Breast epithelium (tissue), 4 donors: Measurements from ENCODE around the gene UBE2K. TPM values are rescaled to one million over a fixed set of nuclear protein-coding genes. Genes with fewer than 3 reads are reported as not detected.
"Not testable (repeated sequence)": the region's sequence is repeated elsewhere in the genome, so short reads cannot be mapped to it uniquely, and the experiment has no call there.

Experiments used
- DNase-seq, 2 donors: peaks; one replicate each; pipeline ENCODE4 v3.0.0-alpha.2; 2019; ENCODE audit warnings: low spot score in 2 of 2
- H3K27ac ChIP-seq, 2 donors: fragments of 200-600 bp; sonication (generic) in 1 of 2; one replicate each; pipeline ENCODE4 v1.5.1; 2016 to 2019; ENCODE audit warnings: mild to moderate bottlenecking in 1 of 2
- H3K27me3 ChIP-seq, 2 donors: fragments of 200-600 bp; sonication (generic) in 1 of 2; one replicate each; pipeline versions ENCODE4 v1.5.1 to v1.6.0; 2017 to 2019; ENCODE audit warnings: control low read depth in 1 of 2, mild to moderate bottlenecking in 1 of 2
- H3K36me3 ChIP-seq: fragments of 200-600 bp; one replicate; pipeline ENCODE4 v1.5.1; 2019
- H3K4me1 ChIP-seq, 2 donors: fragments of 200-600 bp; sonication (generic); one replicate each; pipeline ENCODE4 v1.5.1; 2016 to 2019; ENCODE audit warnings: control low read depth in 1 of 2
- H3K4me3 ChIP-seq, 3 donors: fragments of 200-600 bp; sonication (generic); 1 replicate in 2 of 3; 2 replicates in 1 of 3; pipeline ENCODE4 v1.5.1; 2016 to 2019; ENCODE audit warnings: mild to moderate bottlenecking in 3 of 3, moderate library complexity in 2 of 3
- H3K9me3 ChIP-seq, 2 donors: fragments of 200-600 bp; sonication (generic) in 1 of 2; one replicate each; pipeline ENCODE4 v1.5.1; 2016 to 2019; ENCODE audit warnings: control low read depth in 1 of 2
- POLR2A ChIP-seq: fragments of 450-650 bp; IDR thresholded peaks from one replicate; pipeline ENCODE4 v1.6.1; 2016; ENCODE audit warnings: antibody characterized with exemption, mild to moderate bottlenecking, moderate library complexity
- POLR2AphosphoS5 ChIP-seq, 3 donors: sonication (generic); formaldehyde crosslinking; IDR thresholded peaks; one replicate each; pipeline ENCODE4 v1.6.1; 2017; ENCODE audit warnings: antibody characterized with exemption in 3 of 3
- intact Hi-C: fragments of 100-400 bp; cut with DNase I; formaldehyde crosslinking; loops from one replicate; pipeline ENCODE4 v1.15.1; 2023; ENCODE audit warnings: low total_unique reads
- total RNA-seq, 3 donors: library from RNA; depleted of rRNA; stranded (reverse); fragments of >200 nt; gene quantifications; one replicate each; pipeline ENCODE4 v1.1.0, GENCODE V29; 2016
- TF ChIP-seq, protein P1 (sequence below), 3 donors: fragments of 450-650 bp; IDR thresholded peaks; one replicate each; pipeline ENCODE4 v1.5.1; 2016 to 2017; ENCODE audit warnings: antibody characterized with exemption in 3 of 3, mild to moderate bottlenecking in 3 of 3, moderate library complexity in 3 of 3

The UBE2K gene, protein sequence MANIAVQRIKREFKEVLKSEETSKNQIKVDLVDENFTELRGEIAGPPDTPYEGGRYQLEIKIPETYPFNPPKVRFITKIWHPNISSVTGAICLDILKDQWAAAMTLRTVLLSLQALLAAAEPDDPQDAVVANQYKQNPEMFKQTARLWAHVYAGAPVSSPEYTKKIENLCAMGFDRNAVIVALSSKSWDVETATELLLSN
- total RNA-seq: 10 to 100 TPM; 28.5 to 31.0 (median 29.9) TPM

DNA sequence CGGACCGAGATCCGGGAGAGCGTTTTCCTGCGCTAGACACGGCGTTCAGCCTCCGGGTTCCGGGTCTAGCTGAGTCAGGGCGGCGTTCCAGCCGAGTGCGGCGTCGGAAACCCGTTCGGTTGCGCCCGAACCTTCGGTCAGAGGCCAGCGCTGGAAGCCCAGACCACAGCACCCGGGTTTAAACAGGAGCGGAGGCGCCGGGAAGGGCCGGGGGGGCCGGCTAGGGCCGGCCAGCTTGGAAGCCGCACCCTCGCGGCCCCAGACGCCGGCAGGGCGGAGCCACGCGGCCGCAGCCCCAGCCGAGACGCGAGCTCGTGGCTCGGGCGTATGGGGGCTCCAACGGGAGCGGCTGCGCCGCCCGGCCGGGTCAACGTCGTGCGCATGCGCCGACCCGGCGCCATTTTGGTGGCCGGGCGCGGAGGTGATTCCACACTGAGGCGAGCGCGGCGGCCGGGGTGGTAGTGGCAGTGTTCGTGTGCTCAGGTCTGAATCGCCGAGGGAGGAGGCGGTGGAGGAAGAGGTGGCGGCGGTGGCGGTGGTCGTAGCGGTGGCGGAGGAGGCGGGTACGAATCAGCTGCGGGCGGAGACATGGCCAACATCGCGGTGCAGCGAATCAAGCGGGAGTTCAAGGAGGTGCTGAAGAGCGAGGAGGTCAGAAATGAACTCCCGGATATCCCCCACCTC, at the start of gene UBE2K:
UBE2K (plus strand) TSS at position 397 of the 684 bp plus-strand sequence; CDS start at position 589, 192 bp downstream.
- no peaks in the 10 kb centered on the region for H3K36me3 ChIP-seq
- H3K27ac ChIP-seq: peak within 1 kb of the TSS; percentile 95 to 98
- intact Hi-C loops: loop anchor here (10.0 kb wide), 1 partner anchor 277 kb away; the partner anchor contains the start of gene PDS5A
- H3K27me3 ChIP-seq: no peaks in the 10 kb centered on the region
- peak; percentile 72 to 79 for DNase-seq
- TF ChIP-seq POLR2A (peak; percentile 44), POLR2AphosphoS5 (IDR thresholded peaks at IDR 0.05) (peak; percentile 32 to 88 (median 32))
- TF ChIP-seq, protein P1, sequence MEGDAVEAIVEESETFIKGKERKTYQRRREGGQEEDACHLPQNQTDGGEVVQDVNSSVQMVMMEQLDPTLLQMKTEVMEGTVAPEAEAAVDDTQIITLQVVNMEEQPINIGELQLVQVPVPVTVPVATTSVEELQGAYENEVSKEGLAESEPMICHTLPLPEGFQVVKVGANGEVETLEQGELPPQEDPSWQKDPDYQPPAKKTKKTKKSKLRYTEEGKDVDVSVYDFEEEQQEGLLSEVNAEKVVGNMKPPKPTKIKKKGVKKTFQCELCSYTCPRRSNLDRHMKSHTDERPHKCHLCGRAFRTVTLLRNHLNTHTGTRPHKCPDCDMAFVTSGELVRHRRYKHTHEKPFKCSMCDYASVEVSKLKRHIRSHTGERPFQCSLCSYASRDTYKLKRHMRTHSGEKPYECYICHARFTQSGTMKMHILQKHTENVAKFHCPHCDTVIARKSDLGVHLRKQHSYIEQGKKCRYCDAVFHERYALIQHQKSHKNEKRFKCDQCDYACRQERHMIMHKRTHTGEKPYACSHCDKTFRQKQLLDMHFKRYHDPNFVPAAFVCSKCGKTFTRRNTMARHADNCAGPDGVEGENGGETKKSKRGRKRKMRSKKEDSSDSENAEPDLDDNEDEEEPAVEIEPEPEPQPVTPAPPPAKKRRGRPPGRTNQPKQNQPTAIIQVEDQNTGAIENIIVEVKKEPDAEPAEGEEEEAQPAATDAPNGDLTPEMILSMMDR (IDR thresholded peaks at IDR 0.05): no peak
- no peaks in the 10 kb centered on the region for H3K9me3 ChIP-seq
- H3K4me1 ChIP-seq: peaks cover 0 to 12% of the 10 kb centered on the region in 2 donors
- H3K4me3 ChIP-seq: peak within 1 kb of the TSS; percentile 91 to 99 (median 93)

DNA sequence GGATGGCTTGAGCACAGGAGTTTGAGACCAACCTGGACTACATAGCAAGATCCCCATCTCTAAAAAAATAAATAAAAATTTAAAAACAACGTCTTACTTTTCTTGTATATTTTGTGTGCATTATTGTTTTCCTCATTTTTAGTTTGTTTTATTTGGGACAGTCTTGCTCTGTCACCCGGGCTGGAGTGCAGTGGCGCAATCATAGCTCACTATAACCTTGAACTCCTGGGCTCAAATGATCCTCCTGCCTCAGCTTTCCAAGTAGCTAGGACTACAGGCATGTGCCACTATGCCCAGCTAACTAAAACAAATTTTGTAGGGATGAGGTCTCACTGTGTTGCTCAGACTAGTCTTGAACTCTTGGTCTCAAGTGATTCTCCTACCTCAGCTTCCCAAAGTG, 49.7 kb upstream of the UBE2K start:
- TF ChIP-seq POLR2A: no peak
- no peak for TF ChIP-seq POLR2AphosphoS5 (IDR thresholded peaks at IDR 0.05)
- TF ChIP-seq, protein P1 (IDR thresholded peaks at IDR 0.05): no peak

DNA sequence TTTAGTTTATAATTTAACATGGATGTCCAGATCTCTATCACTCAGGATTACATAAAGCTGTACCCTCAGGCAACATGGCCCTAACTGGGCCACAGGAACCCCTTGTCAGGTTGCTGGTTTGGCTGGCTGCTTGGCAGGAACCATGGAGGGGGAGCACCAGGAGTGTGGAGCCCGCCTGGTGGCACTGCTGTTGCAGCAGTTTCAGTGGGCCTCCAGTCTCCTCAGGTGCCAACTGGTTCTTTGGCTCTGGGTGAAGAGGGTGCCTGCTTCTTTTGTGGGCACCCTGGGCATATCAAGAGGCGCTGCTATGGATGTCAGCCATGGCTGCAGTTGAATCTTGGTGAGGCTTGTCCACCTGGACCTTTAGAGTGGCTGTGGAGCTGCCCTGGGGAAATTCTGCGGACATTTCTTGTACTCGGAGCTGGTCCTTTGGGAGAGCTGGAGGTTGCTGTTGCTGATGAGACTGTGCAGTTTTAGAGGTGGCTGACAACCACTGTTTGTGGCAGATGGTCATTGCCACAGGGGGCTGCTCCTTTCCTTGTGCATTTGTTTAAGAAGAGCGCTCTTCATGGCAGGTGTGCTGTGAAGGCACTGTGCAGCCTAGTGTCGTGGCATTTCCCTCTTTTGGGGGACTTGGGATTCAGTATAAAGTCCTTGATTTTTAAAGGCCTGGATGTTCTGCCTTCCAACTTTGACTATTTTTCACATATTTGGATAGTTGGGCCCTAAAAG, 48.9 kb upstream of the UBE2K start:
- Histone ChIP-seq H3K27me3 (no peaks in the 10 kb centered on the region), H3K36me3 (no peaks in the 10 kb centered on the region), H3K9me3 (no peaks in the 10 kb centered on the region), H3K27ac (no peak overlapping the region), H3K4me3 (no peak overlapping the region), H3K4me1 (no peaks in the 10 kb centered on the region)
- no peak for DNase-seq
- intact Hi-C loops: no loop called here
- TF ChIP-seq, protein P1 (IDR thresholded peaks at IDR 0.05): no peak
- TF ChIP-seq POLR2A: no peak
- no peak for TF ChIP-seq POLR2AphosphoS5 (IDR thresholded peaks at IDR 0.05)

More for the DNA sequence above, 49.7 kb upstream of the UBE2K start:
- Histone ChIP-seq H3K9me3 (no peaks in the 10 kb centered on the region), H3K36me3 (no peaks in the 10 kb centered on the region), H3K27me3 (no peaks in the 10 kb centered on the region), H3K27ac (no peak overlapping the region), H3K4me1 (no peaks in the 10 kb centered on the region), H3K4me3 (no peak overlapping the region)
- DNase-seq: no peak
- intact Hi-C loops: no loop called here

DNA sequence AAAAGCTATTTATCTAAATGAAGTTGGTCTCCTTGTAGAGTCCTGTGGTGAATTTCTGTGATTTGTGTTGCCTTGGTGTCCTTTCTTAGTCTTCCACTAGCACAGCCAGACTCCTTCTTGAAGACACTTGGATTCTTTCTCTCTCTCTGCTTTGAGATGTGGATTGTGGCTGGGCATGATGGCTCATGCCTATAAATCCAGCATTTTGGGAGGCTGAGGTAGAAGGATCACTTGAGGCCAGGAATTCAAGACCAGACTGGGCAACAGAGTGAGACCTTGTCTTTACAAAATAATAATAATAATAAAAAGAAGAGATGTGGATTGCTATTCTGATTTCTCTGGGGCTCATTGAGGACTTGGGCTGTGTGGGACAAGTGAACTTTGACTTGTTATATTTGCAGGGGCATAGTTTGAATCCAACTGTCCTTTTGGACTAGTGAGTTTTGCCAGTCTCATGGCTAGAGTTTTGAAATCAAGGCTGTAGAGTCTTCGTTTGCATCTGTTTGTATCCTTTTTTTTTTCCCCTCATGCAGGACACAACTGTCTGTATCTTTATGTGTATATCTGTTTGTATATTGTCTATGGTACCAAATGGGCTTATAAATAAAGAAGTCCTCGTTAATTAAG, 48.2 kb upstream of the UBE2K start:
- no peaks in the 10 kb centered on the region for H3K9me3 ChIP-seq
- H3K4me3 ChIP-seq: no peak overlapping the region
- no peak for DNase-seq
- no peaks in the 10 kb centered on the region for H3K36me3 ChIP-seq
- TF ChIP-seq POLR2AphosphoS5 (IDR thresholded peaks at IDR 0.05) (no peak), POLR2A (no peak)
- TF ChIP-seq, protein P1 (IDR thresholded peaks at IDR 0.05): no peak
- no peaks in the 10 kb centered on the region for H3K27me3 ChIP-seq
- H3K4me1 ChIP-seq: no peaks in the 10 kb centered on the region
- intact Hi-C loops: no loop called here
- H3K27ac ChIP-seq: no peak overlapping the region

DNA sequence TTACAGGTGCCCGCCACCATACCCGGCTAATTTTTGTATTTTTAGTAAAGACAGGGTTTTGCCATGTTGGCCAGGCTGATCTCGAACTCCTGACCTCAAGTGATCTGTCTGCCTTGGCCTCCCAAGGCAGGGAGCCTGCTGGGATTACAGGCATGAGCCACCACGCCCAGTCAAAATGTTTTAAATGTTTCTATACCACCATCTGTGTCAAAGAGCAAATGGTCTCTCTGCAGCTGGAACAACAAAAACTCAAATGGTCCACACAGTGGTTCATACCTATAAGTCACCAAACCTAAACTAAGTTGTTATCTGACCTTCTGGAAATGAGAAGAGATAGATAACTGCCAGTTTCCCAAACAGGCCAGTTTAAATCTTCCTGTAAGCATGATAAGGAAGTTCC, 46.4 kb upstream of the UBE2K start:
- H3K4me1 ChIP-seq, H3K9me3 ChIP-seq, H3K4me3 ChIP-seq, H3K27ac ChIP-seq, H3K36me3 ChIP-seq, H3K27me3 ChIP-seq, DNase-seq, intact Hi-C loops: not testable (repeated sequence)
